ENCODE results near the gene TFF1. TPM values are rescaled to one million over a fixed set of nuclear protein-coding genes. Genes with fewer than 3 reads are reported as not detected.

The TFF1 gene
- total RNA-seq, 1 experiment from 2014 or later, result 111 TPM

DNA sequence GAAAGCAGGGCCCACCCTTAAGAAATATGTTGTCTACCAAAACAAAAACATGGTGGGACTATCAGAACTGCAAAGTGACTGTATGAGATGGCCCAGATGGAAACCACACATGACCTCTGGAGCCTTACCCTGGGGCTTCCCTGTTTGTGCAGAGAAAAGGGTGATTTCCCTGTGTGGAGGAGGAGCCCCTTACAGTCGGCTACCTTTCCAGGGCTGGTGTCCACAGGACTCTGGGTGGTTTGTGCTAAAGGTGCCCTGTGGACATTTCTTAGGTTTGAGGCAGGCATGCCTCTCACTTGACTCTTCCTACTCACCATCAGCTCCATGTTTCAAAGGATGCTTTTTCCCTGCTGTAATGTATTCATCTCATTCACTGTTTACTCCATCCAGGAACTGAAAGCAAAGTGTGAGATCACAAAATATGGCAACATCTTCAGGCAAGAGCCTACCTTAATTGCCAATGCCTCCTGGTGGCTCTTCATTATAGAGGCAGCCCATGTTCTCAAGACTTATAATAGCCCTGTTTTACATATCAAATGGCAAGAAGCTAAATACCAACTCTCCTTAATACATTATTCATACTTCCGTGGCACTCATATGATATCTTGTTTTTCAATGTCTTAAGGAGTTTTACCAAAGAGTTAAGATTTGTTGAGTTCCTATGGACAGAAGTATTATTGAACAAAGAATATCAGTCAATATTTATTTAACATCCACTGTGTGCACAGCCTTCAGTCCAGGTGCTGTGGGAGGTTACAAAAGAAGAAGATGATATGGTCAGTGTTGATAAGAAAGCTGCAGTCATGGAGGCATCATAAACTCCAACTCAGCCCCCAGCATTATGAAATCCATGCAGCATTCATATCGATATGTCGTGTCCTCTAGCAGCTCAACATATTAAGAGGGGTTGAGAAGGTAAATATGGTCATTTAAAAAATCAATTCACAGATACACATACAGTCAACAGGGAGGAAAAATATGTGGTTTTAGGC lies 35.7 kb downstream of the TFF1 start:
- POLR2A ChIA-PET (ENCODE audit: unreplicated experiment), result no interaction called here
- H3K4me3 ChIP-seq (ENCODE audit: low read length), result no peak overlapping the region
- H2AFZ ChIP-seq (ENCODE audit: low read length), result no peak overlapping the region
- peaks cover 9% of the 10 kb centered on the region for H3K27me3 ChIP-seq (ENCODE audit: low read length)
- no peaks in the 10 kb centered on the region for H3F3A ChIP-seq (ENCODE audit: low read length, unreplicated experiment)
- H3K4me2 ChIP-seq (ENCODE audit: low read length), result no peak overlapping the region
- H4K20me1 ChIP-seq (ENCODE audit: low read length), result no peaks in the 10 kb centered on the region
- H3K36me3 ChIP-seq (ENCODE audit: low read depth, low read length), result no peaks in the 10 kb centered on the region
- no peak for ATAC-seq
- no peaks in the 10 kb centered on the region for H3K4me1 ChIP-seq (ENCODE audit: insufficient read depth, low read length)
- TF ChIP-seq EZH2phosphoT487 (IDR thresholded peaks at IDR 0.05; ENCODE audit: borderline replicate concordance, low read length), result no peak
- TF ChIP-seq, protein P1, sequence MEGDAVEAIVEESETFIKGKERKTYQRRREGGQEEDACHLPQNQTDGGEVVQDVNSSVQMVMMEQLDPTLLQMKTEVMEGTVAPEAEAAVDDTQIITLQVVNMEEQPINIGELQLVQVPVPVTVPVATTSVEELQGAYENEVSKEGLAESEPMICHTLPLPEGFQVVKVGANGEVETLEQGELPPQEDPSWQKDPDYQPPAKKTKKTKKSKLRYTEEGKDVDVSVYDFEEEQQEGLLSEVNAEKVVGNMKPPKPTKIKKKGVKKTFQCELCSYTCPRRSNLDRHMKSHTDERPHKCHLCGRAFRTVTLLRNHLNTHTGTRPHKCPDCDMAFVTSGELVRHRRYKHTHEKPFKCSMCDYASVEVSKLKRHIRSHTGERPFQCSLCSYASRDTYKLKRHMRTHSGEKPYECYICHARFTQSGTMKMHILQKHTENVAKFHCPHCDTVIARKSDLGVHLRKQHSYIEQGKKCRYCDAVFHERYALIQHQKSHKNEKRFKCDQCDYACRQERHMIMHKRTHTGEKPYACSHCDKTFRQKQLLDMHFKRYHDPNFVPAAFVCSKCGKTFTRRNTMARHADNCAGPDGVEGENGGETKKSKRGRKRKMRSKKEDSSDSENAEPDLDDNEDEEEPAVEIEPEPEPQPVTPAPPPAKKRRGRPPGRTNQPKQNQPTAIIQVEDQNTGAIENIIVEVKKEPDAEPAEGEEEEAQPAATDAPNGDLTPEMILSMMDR (conservative IDR thresholded peaks at IDR 0.05; ENCODE audit: low read depth, low read length), result no peak
- no peak for TF ChIP-seq EZH2 (IDR thresholded peaks at IDR 0.05; ENCODE audit: low read length, unreplicated experiment)
- H3K27ac ChIP-seq (ENCODE audit: low read length), result no peak overlapping the region
- H3K9ac ChIP-seq (ENCODE audit: low read length), result no peak overlapping the region
- CTCF ChIA-PET, result no interaction called here
- DNase-seq, result no peak
- H3K79me2 ChIP-seq (ENCODE audit: low read length), result no peaks in the 10 kb centered on the region
- no TSS peak for BruUV-seq (replicated peaks)
- intact Hi-C loops (cut with micrococcal nuclease), result no loop called here
- no peaks in the 10 kb centered on the region for H3K9me2 ChIP-seq (replicated peaks; ENCODE audit: low read length)
- no peaks in the 10 kb centered on the region for H3K9me3 ChIP-seq (ENCODE audit: low read length)

DNA sequence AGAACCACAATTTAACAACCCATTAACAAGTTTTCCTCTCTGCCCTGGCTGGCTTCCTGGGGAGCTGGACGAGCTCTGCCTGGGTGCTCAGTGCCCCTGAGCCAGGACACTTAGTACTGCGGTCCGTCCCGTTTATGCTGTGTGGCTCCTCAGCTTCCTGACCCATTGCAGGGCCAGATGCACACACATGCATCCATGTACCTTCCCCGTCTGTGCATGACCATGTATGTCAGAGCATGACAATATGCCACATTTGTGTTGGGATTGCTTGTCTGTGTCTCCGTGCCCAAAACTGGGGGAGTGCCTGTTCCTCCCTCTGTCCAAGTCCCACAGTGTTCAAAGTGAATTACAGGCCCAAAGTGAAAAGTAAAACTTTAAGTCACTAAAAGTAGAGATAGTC lies 41.4 kb downstream of the TFF1 start:
- POLR2A ChIA-PET (ENCODE audit: unreplicated experiment), result interaction anchor here (0.5 kb wide), 1 partner anchor 38 kb away, joined by 7 read pairs; no protein-coding TSS in a partner anchor
- H3K9me2 ChIP-seq (replicated peaks; ENCODE audit: low read length), result no peaks in the 10 kb centered on the region
- no peaks in the 10 kb centered on the region for H3K4me1 ChIP-seq (ENCODE audit: insufficient read depth, low read length)
- no peak overlapping the region for H3K4me2 ChIP-seq (ENCODE audit: low read length)
- CTCF ChIA-PET, result no interaction called here
- no peak overlapping the region for H3K27ac ChIP-seq (ENCODE audit: low read length)
- peaks cover 27% of the 10 kb centered on the region for H3K27me3 ChIP-seq (ENCODE audit: low read length)
- no TSS peak for BruUV-seq (replicated peaks)
- H3F3A ChIP-seq (ENCODE audit: low read length, unreplicated experiment), result no peaks in the 10 kb centered on the region
- DNase-seq, result no peak
- no peaks in the 10 kb centered on the region for H3K9me3 ChIP-seq (ENCODE audit: low read length)
- no peak overlapping the region for H3K9ac ChIP-seq (ENCODE audit: low read length)
- H3K4me3 ChIP-seq (ENCODE audit: low read length), result no peak overlapping the region
- ATAC-seq, result no peak
- H3K79me2 ChIP-seq (ENCODE audit: low read length), result no peaks in the 10 kb centered on the region
- H3K36me3 ChIP-seq (ENCODE audit: low read depth, low read length), result no peaks in the 10 kb centered on the region
- H4K20me1 ChIP-seq (ENCODE audit: low read length), result no peaks in the 10 kb centered on the region
- intact Hi-C loops (cut with micrococcal nuclease), result no loop called here
- no peak overlapping the region for H2AFZ ChIP-seq (ENCODE audit: low read length)
- TF ChIP-seq, protein P1 (conservative IDR thresholded peaks at IDR 0.05; ENCODE audit: low read depth, low read length), result no peak
- TF ChIP-seq EZH2phosphoT487 (IDR thresholded peaks at IDR 0.05; ENCODE audit: borderline replicate concordance, low read length) (no peak), EZH2 (IDR thresholded peaks at IDR 0.05; ENCODE audit: low read length, unreplicated experiment) (no peak)

DNA sequence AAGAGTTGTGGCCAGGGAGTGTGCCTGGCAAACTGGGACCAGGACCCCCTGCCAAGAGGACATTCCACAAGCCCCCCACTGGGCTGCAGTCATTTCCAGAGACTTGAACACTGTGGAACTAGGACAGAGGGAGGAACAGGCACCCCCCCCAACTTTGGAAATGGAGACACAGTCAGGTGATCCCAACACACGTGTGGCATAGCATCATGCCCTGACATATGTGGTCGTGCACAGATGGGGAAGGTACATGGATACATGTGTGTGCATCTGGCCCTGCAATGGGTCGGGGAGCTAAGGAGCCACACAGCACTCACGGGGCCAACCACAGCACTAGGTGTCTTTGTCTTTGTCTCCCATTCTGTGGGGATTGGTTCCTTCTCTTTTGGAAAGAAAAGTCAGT lies 44.5 kb downstream of the TFF1 start:
- H2AFZ ChIP-seq (ENCODE audit: low read length), result no peak overlapping the region
- CTCF ChIA-PET, result interaction anchor here (0.7 kb wide), 1 partner anchor 257 kb away, joined by 4 read pairs; no protein-coding TSS in a partner anchor
- POLR2A ChIA-PET (ENCODE audit: unreplicated experiment), result no interaction called here

More for the DNA sequence above, 44.5 kb downstream of the TFF1 start:
- Histone ChIP-seq H4K20me1 (ENCODE audit: low read length) (no peaks in the 10 kb centered on the region), H3K4me3 (ENCODE audit: low read length) (no peak overlapping the region), H3K9me3 (ENCODE audit: low read length) (no peaks in the 10 kb centered on the region), H3K79me2 (ENCODE audit: low read length) (no peaks in the 10 kb centered on the region), H3K4me1 (ENCODE audit: insufficient read depth, low read length) (no peaks in the 10 kb centered on the region), H3K4me2 (ENCODE audit: low read length) (no peak overlapping the region), H3K9ac (ENCODE audit: low read length) (no peak overlapping the region), H3K27me3 (ENCODE audit: low read length) (peaks cover 22% of the 10 kb centered on the region), H3F3A (ENCODE audit: low read length, unreplicated experiment) (no peaks in the 10 kb centered on the region), H3K9me2 (replicated peaks; ENCODE audit: low read length) (no peaks in the 10 kb centered on the region), H3K27ac (ENCODE audit: low read length) (no peak overlapping the region), H3K36me3 (ENCODE audit: low read depth, low read length) (no peaks in the 10 kb centered on the region)
- intact Hi-C loops (cut with micrococcal nuclease), result no loop called here
- DNase-seq (no peak), ATAC-seq (no peak)
- TF ChIP-seq, protein P1 (conservative IDR thresholded peaks at IDR 0.05; ENCODE audit: low read depth, low read length), result no peak
- TF ChIP-seq EZH2 (IDR thresholded peaks at IDR 0.05; ENCODE audit: low read length, unreplicated experiment) (no peak), EZH2phosphoT487 (IDR thresholded peaks at IDR 0.05; ENCODE audit: borderline replicate concordance, low read length) (no peak)
- no TSS peak for BruUV-seq (replicated peaks)

Data from PC-3 (cell line).